ENCODE data around the gene COL18A1. TPM values are rescaled to one million over a fixed set of nuclear protein-coding genes. Genes with fewer than 3 reads are reported as not detected.
"Not testable (repeated sequence)": the region's sequence is repeated elsewhere in the genome, so short reads cannot be mapped to it uniquely, and the experiment has no call there.

Gene COL18A1
- total RNA-seq, 1 experiment from 2014 or later, result 3.4 TPM

DNA sequence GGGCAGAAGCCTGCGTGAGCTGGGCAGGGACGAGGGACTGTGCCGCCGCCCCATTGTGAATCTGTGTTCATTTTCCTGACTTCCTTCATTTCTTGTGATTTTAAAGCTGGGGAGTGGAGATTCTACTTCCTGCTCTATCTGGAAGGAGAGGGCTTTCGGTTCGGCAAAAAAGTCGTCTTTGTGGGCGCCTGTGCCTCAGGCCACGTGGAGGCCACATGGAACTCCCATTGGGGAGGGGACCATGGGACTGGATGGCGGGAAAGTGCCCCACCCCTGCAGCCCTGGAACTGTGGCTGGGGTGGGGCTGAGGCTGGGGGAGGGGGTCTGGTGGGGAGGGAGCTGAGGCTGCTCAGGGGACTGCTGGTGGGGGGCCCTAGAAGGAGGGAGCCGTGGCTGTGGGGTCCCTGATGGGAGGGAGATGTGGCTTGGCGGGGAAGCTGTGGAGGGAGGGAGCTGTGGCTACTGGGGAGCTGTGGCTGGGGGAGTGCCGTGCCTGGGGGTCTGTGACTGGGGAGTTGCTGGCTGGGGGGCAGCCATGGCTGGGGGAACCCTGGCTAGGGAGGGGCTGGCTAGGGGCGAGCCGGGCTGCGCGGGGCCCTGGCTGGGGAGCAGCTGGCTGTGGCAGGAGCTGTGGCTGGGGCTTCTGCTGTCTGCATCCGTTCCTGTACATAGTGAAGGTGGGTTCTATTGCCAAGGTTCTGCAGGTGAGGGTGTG, 31.5 kb downstream of the COL18A1 start:
- no peak for DNase-seq (ENCODE audit: unreplicated experiment)
- Mint-ChIP-seq H3K4me3 (ENCODE audit: unreplicated experiment) (no peak overlapping the region), H3K4me1 (ENCODE audit: insufficient read depth, unreplicated experiment) (no peaks in the 10 kb centered on the region), H3K27me3 (ENCODE audit: insufficient read depth, unreplicated experiment) (no peaks in the 10 kb centered on the region), H3K9me3 (ENCODE audit: unreplicated experiment) (no peaks in the 10 kb centered on the region), H3K36me3 (ENCODE audit: insufficient read depth, unreplicated experiment) (no peaks in the 10 kb centered on the region), H3K27ac (ENCODE audit: low read depth, unreplicated experiment) (no peak overlapping the region)
- ChIA-PET CTCF (interaction anchor here (0.8 to 1.4 kb wide), 3 partner anchors 149 to 299 kb away, joined by 4 to 8 read pairs (median 4); partner anchors contain the start of gene POFUT2), POLR2A (interaction anchor here (0.6 kb wide), 1 partner anchor 119 kb away, joined by 3 read pairs; no protein-coding TSS in a partner anchor)
- no TSS peak for BruUV-seq (replicated peaks)
- TF ChIP-seq, protein P1, sequence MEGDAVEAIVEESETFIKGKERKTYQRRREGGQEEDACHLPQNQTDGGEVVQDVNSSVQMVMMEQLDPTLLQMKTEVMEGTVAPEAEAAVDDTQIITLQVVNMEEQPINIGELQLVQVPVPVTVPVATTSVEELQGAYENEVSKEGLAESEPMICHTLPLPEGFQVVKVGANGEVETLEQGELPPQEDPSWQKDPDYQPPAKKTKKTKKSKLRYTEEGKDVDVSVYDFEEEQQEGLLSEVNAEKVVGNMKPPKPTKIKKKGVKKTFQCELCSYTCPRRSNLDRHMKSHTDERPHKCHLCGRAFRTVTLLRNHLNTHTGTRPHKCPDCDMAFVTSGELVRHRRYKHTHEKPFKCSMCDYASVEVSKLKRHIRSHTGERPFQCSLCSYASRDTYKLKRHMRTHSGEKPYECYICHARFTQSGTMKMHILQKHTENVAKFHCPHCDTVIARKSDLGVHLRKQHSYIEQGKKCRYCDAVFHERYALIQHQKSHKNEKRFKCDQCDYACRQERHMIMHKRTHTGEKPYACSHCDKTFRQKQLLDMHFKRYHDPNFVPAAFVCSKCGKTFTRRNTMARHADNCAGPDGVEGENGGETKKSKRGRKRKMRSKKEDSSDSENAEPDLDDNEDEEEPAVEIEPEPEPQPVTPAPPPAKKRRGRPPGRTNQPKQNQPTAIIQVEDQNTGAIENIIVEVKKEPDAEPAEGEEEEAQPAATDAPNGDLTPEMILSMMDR (IDR thresholded peaks at IDR 0.05; ENCODE audit: unreplicated experiment), result no peak
- intact Hi-C loops (cut with micrococcal nuclease), result loop anchor here (5.0 kb wide), 2 partner anchors 129 to 386 kb away; no protein-coding TSS in a partner anchor

- CTCF ChIA-PET, result interaction anchor here (3.5 kb wide), 1 partner anchor 297 kb away, joined by 32 read pairs; no protein-coding TSS in a partner anchor
- H3K4me3 Mint-ChIP-seq (ENCODE audit: unreplicated experiment); DNase-seq (ENCODE audit: unreplicated experiment); H3K27ac Mint-ChIP-seq (ENCODE audit: low read depth, unreplicated experiment); H3K9me3 Mint-ChIP-seq (ENCODE audit: unreplicated experiment); POLR2A ChIA-PET; H3K27me3 Mint-ChIP-seq (ENCODE audit: insufficient read depth, unreplicated experiment); BruUV-seq (replicated peaks); H3K36me3 Mint-ChIP-seq (ENCODE audit: insufficient read depth, unreplicated experiment); H3K4me1 Mint-ChIP-seq (ENCODE audit: insufficient read depth, unreplicated experiment): not testable (repeated sequence)
- intact Hi-C loops (cut with micrococcal nuclease), result loop anchor here (5.0 kb wide), 2 partner anchors 131 to 384 kb away; no protein-coding TSS in a partner anchor
Measured at GRCh38 chr21:45437844-45438243, 32.9 kb downstream of the COL18A1 start.

DNA sequence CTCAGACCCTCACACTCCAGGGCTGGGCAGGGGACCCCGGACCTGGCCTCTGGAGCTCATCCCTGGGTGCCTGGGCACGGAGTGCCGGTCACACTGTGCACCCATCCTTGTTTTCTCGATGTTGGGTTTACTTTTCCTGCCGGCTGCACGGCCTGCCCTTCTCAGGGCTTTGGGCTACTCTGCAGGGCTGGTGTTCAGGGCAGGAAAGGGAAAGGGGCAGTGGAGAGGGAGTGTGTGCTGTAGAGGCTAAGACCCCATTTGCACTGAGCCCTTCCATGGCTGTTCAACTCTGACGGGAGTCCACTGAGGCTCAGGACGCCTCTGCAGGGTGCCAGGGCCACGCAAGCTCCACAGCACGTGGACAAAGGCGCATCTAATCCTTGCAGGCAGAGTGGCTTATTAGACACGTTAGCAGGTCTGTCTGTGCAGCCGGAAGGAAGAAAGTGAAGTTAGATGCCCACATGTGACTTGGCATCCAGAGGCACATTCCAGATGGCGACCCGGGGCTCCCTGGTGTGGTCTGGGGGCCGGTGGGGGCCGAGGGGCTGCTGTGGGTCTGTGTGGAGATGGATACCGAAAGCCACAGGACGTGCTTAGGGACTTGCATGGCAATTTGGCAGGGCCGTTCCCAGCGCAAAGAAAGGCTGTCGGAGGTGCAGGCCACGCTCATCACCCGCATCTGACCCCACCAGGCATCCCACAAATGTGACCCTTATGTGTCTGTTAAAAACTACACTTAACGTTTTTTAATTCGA, 33.6 kb downstream of the COL18A1 start:
- ChIA-PET POLR2A (no interaction called here), CTCF (interaction anchor here (0.6 to 3.5 kb wide), 4 partner anchors 21 to 297 kb away, joined by 3 to 32 read pairs (median 4); no protein-coding TSS in a partner anchor)
- no peaks in the 10 kb centered on the region for H3K4me1 Mint-ChIP-seq (ENCODE audit: insufficient read depth, unreplicated experiment)
- no peak overlapping the region for H3K27ac Mint-ChIP-seq (ENCODE audit: low read depth, unreplicated experiment)
- intact Hi-C loops (cut with micrococcal nuclease), result loop anchor here (1.0 to 5.0 kb wide), 4 partner anchors 131 to 384 kb away; no protein-coding TSS in a partner anchor
- H3K27me3 Mint-ChIP-seq (ENCODE audit: insufficient read depth, unreplicated experiment), result no peaks in the 10 kb centered on the region
- H3K4me3 Mint-ChIP-seq (ENCODE audit: unreplicated experiment), result no peak overlapping the region
- no TSS peak for BruUV-seq (replicated peaks)
- no peak for DNase-seq (ENCODE audit: unreplicated experiment)
- no peaks in the 10 kb centered on the region for H3K9me3 Mint-ChIP-seq (ENCODE audit: unreplicated experiment)
- H3K36me3 Mint-ChIP-seq (ENCODE audit: insufficient read depth, unreplicated experiment), result no peaks in the 10 kb centered on the region
- TF ChIP-seq, protein P1 (IDR thresholded peaks at IDR 0.05; ENCODE audit: unreplicated experiment), result no peak

GRCh38 chr21:45439161-45439872, 34.4 kb downstream of the COL18A1 start:
- ChIA-PET POLR2A (no interaction called here), CTCF (interaction anchor here (0.6 to 3.5 kb wide), 12 partner anchors 28 to 595 kb away, joined by 3 to 32 read pairs (median 4); no protein-coding TSS in a partner anchor)
- Mint-ChIP-seq H3K4me3 (ENCODE audit: unreplicated experiment) (no peak overlapping the region), H3K9me3 (ENCODE audit: unreplicated experiment) (no peaks in the 10 kb centered on the region), H3K4me1 (ENCODE audit: insufficient read depth, unreplicated experiment) (no peaks in the 10 kb centered on the region), H3K36me3 (ENCODE audit: insufficient read depth, unreplicated experiment) (no peaks in the 10 kb centered on the region), H3K27ac (ENCODE audit: low read depth, unreplicated experiment) (no peak overlapping the region), H3K27me3 (ENCODE audit: insufficient read depth, unreplicated experiment) (peaks cover 7% of the 10 kb centered on the region)
- DNase-seq (ENCODE audit: unreplicated experiment), result peak; percentile 68
- no TSS peak for BruUV-seq (replicated peaks)
- TF ChIP-seq, protein P1 (IDR thresholded peaks at IDR 0.05; ENCODE audit: unreplicated experiment), result peak; percentile 93
- intact Hi-C loops (cut with micrococcal nuclease), result loop anchor here (1.0 to 5.0 kb wide), 4 partner anchors 132 to 383 kb away; no protein-coding TSS in a partner anchor

Data from MCF 10A (cell line).